ENCODE data around the gene KAZN.

Gene KAZN

GRCh38 chr1:15107058-15107687, 508.7 kb downstream of the KAZN start:
- no peak for DNase-seq

- no peak for DNase-seq
Observed at GRCh38 chr1:15107911-15108310, 509.4 kb downstream of the KAZN start.

GRCh38 chr1:15110128-15110866, 511.8 kb downstream of the KAZN start:
- DNase-seq, result no peak

- no peak for DNase-seq
Observed at GRCh38 chr1:15110867-15111230, 512.4 kb downstream of the KAZN start.

GRCh38 chr1:15113146-15113545, 514.7 kb downstream of the KAZN start:
- no peak for DNase-seq

GRCh38 chr1:15114884-15115283, 516.4 kb downstream of the KAZN start:
- no peak for DNase-seq

- DNase-seq, result no peak
Observed at GRCh38 chr1:15115542-15116330, 517.3 kb downstream of the KAZN start.

- no peak for DNase-seq
Observed at GRCh38 chr1:15116966-15117365, 518.5 kb downstream of the KAZN start.

- no peak for DNase-seq
Observed at GRCh38 chr1:15117671-15118325, 519.3 kb downstream of the KAZN start.

- no peak for DNase-seq
Observed at GRCh38 chr1:15118579-15118978, 520.1 kb downstream of the KAZN start.

- no peak for DNase-seq
Observed at GRCh38 chr1:15120251-15120945, 521.9 kb downstream of the KAZN start.

GRCh38 chr1:15122331-15122730, 523.8 kb downstream of the KAZN start:
- DNase-seq, result no peak

- DNase-seq, result no peak
Observed at GRCh38 chr1:15123270-15123669, 524.8 kb downstream of the KAZN start.

GRCh38 chr1:15123925-15124324, 525.4 kb downstream of the KAZN start:
- DNase-seq, result no peak

- DNase-seq, result no peak
Observed at GRCh38 chr1:15124362-15125100, 526.0 kb downstream of the KAZN start.

GRCh38 chr1:15125101-15125745, 526.7 kb downstream of the KAZN start:
- DNase-seq, result no peak

- DNase-seq, result no peak
Observed at GRCh38 chr1:15128077-15128476, 529.6 kb downstream of the KAZN start.

- DNase-seq, result peak; percentile 17
Observed at GRCh38 chr1:15128520-15129313, 530.2 kb downstream of the KAZN start.

- DNase-seq, result no peak
Observed at GRCh38 chr1:15129944-15130343, 531.5 kb downstream of the KAZN start.

GRCh38 chr1:15130607-15131006, 532.1 kb downstream of the KAZN start:
- no peak for DNase-seq

GRCh38 chr1:15132965-15133364, 534.5 kb downstream of the KAZN start:
- no peak for DNase-seq
